ENCODE measurements around the gene SBNO2.

- TF ChIP-seq CTCF (IDR thresholded peaks at IDR 0.05) (no peak), EZH2 (IDR thresholded peaks at IDR 0.05) (no peak), EZH2phosphoT487 (IDR thresholded peaks at IDR 0.05) (no peak)
These were observed 4.7 kb downstream of the SBNO2 start for GRCh38 chr19:1169411-1169791.

Measured in neural progenitor cell (in vitro differentiated cells).